Lower lobe of right lung (tissue), 2 donors: Measurements from ENCODE around the gene EIPR1. TPM values are rescaled to one million over a fixed set of nuclear protein-coding genes. Genes with fewer than 3 reads are reported as not detected.

Source experiments
- ATAC-seq, 2 donors: fragments of 200-7000 bp; cut with Tn5 transposase; one replicate each; pipeline ENCODE4 v1.9.1; 2020 to 2022; ENCODE audit warnings: mild to moderate bottlenecking in 2 of 2, moderate library complexity in 2 of 2
- DNase-seq: peaks from one replicate; pipeline ENCODE4 v3.0.0-alpha.2; 2020
- H3K27ac ChIP-seq: fragments of 200-600 bp; one replicate; pipeline ENCODE4 v1.8.0; 2022
- H3K27me3 ChIP-seq: fragments of 200-600 bp; one replicate; pipeline ENCODE4 v1.8.0; 2022; ENCODE audit warnings: low read depth
- H3K36me3 ChIP-seq: fragments of 200-600 bp; one replicate; pipeline ENCODE4 v1.8.0; 2022; ENCODE audit warnings: mild to moderate bottlenecking
- H3K4me1 ChIP-seq: fragments of 200-600 bp; one replicate; pipeline ENCODE4 v1.8.0; 2022
- H3K4me3 ChIP-seq: fragments of 200-600 bp; one replicate; pipeline ENCODE4 v1.8.0; 2022; ENCODE audit warnings: mild to moderate bottlenecking
- H3K9me3 ChIP-seq: fragments of 200-600 bp; one replicate; pipeline ENCODE4 v1.8.0; 2022
- CTCF ChIP-seq: fragments of 200-600 bp; IDR thresholded peaks from one replicate; pipeline ENCODE4 v1.8.0; 2022; ENCODE audit warnings: antibody characterized with exemption, mild to moderate bottlenecking
- intact Hi-C: fragments of 100-400 bp; cut with DNase I; formaldehyde crosslinking; loops from one replicate; pipeline ENCODE4 v1.11.0; 2022
- total RNA-seq: library from RNA; stranded (reverse); fragmentation: NEBNext Ultra II Directional; extraction: Animal tissue kit (Norgen Biotek cat#: 25700); gene quantifications from one replicate; pipeline ENCODE4 v1.2.1, GENCODE V29; 2021
- donor health status: DM: no; HTN: yes; CAD: no; lungs with severe emphysema.

The EIPR1 gene
- total RNA-seq, 1 donor from 2014 or later, result 14.9 TPM

- ATAC-seq (no peak), DNase-seq (no peak)
- H3K4me1 ChIP-seq, result no peaks in the 10 kb centered on the region
- H3K9me3 ChIP-seq, result no peaks in the 10 kb centered on the region
- H3K4me3 ChIP-seq, result no peak overlapping the region
- H3K27me3 ChIP-seq, result no peaks in the 10 kb centered on the region
- no peaks in the 10 kb centered on the region for H3K36me3 ChIP-seq
- H3K27ac ChIP-seq, result no peak overlapping the region
- no peak for TF ChIP-seq CTCF
- intact Hi-C loops, result no loop called here
Observed at GRCh38 chr2:3262437-3263388, 114.9 kb downstream of the EIPR1 start.

- H3K36me3 ChIP-seq, result peaks cover 7% of the 10 kb centered on the region
- DNase-seq (no peak), ATAC-seq (no peak)
- H3K27me3 ChIP-seq, result no peaks in the 10 kb centered on the region
- no peaks in the 10 kb centered on the region for H3K9me3 ChIP-seq
- intact Hi-C loops, result no loop called here
- H3K4me3 ChIP-seq, result no peak overlapping the region
- TF ChIP-seq CTCF, result no peak
- no peak overlapping the region for H3K27ac ChIP-seq
- H3K4me1 ChIP-seq, result no peaks in the 10 kb centered on the region
Observed at GRCh38 chr2:3261511-3261910, 116.1 kb downstream of the EIPR1 start.

GRCh38 chr2:3260959-3261358 is 116.7 kb downstream of the EIPR1 start:
- Histone ChIP-seq H3K36me3 (peaks cover 9% of the 10 kb centered on the region), H3K27ac (no peak overlapping the region), H3K4me3 (no peak overlapping the region), H3K4me1 (no peaks in the 10 kb centered on the region), H3K9me3 (no peaks in the 10 kb centered on the region), H3K27me3 (no peaks in the 10 kb centered on the region)
- ATAC-seq (no peak), DNase-seq (no peak)
- no peak for TF ChIP-seq CTCF
- intact Hi-C loops, result no loop called here

- DNase-seq (no peak), ATAC-seq (no peak)
- no peak for TF ChIP-seq CTCF
- Histone ChIP-seq H3K27me3 (no peaks in the 10 kb centered on the region), H3K4me3 (no peak overlapping the region), H3K36me3 (peaks cover 18% of the 10 kb centered on the region), H3K9me3 (no peaks in the 10 kb centered on the region), H3K27ac (no peak overlapping the region), H3K4me1 (no peaks in the 10 kb centered on the region)
- intact Hi-C loops, result no loop called here
Observed at GRCh38 chr2:3257826-3258225, 119.8 kb downstream of the EIPR1 start.

GRCh38 chr2:3257166-3257565 is 120.5 kb downstream of the EIPR1 start:
- H3K9me3 ChIP-seq, result no peaks in the 10 kb centered on the region
- no peaks in the 10 kb centered on the region for H3K27me3 ChIP-seq
- intact Hi-C loops, result no loop called here
- no peak overlapping the region for H3K4me3 ChIP-seq
- no peaks in the 10 kb centered on the region for H3K4me1 ChIP-seq
- DNase-seq (no peak), ATAC-seq (no peak)
- peaks cover 18% of the 10 kb centered on the region for H3K36me3 ChIP-seq
- TF ChIP-seq CTCF, result no peak
- H3K27ac ChIP-seq, result no peak overlapping the region
